SKM-1 treated with dmso at 0.1 percent for 144 hours (cell line): Measurements from ENCODE around the gene LAMTOR2.
"Not testable (repeated sequence)": the region's sequence is repeated elsewhere in the genome, so short reads cannot be mapped to it uniquely, and the experiment has no call there.

Experiments used
- DNase-seq: peaks from one replicate; lab custom pipeline; 2025; ENCODE audit not compliant: unreplicated experiment; lab: John Stamatoyannopoulos, UW

LAMTOR2 gene

DNA sequence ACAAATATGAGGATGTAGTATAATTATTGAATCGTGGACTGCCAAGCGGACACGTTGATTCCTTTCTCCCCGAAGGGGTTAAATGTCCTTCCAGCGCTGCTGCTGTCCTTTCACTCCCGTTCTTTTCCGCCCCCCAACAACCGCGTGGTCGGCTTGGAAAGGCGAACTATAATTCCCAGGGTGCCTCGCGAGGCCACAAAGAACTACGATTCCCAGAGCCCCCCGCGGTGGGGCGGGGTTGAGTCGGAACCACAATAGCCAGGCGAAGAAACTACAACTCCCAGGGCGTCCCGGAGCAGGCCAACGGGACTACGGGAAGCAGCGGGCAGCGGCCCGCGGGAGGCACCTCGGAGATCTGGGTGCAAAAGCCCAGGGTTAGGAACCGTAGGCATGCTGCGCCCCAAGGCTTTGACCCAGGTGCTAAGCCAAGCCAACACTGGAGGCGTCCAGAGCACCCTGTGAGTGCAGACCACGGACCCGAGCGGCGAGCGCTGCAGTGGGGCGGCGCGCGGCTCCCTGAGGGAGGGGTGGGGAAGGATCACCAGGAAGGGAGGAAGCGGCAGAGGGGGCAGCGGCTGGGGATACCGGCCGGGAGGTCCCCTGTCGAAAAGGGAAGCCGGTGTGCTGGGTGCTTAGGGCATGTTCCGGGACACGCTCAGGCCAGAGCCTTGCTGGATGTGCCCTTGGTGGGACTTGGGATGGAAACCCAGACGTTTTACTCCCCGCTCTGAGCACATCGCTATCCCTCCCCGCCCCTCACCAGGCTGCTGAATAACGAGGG lies at the start of gene LAMTOR2:
Gene LAMTOR2, plus strand, starts transcription at position 283 of the 781 bp plus-strand sequence. Its CDS starts 108 bp downstream, at position 391.
- peak; percentile 100 for DNase-seq

DNA sequence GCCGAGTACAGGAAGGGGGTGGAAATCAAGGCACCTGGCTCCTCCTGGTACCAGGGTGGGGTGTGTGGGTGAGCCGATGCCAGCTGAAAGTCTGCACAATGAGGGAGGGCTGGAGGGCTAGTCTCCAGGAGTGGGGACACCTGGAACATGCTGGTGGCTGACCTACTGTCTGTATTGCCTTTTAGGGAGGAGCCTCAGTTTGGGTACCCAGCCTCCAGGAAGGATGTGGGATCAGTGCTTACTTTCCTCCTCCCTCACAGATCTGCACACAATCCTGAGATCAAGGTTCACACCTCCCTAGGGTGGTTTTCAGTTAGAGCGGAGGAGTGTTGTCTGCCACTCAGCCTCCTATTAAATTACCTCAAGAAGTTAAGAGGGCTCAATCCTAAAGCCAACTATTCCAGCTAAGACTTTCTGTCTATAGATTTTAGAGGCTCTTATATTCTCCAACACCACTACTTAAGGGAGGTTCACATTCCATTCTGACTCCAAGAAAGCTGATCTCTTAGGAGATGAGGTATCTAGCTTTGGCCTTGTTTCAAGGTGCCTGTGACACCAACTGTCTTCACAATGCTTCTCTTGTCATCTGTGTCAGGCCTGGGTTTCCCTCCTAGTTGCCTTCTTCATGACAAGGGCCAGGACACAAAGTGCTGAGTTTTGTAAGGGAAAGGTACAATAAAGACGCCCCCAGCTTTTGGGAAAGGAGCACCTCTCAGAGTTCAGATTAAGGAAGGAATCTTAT lies 49.6 kb upstream of the LAMTOR2 start:
- DNase-seq: no peak

DNA sequence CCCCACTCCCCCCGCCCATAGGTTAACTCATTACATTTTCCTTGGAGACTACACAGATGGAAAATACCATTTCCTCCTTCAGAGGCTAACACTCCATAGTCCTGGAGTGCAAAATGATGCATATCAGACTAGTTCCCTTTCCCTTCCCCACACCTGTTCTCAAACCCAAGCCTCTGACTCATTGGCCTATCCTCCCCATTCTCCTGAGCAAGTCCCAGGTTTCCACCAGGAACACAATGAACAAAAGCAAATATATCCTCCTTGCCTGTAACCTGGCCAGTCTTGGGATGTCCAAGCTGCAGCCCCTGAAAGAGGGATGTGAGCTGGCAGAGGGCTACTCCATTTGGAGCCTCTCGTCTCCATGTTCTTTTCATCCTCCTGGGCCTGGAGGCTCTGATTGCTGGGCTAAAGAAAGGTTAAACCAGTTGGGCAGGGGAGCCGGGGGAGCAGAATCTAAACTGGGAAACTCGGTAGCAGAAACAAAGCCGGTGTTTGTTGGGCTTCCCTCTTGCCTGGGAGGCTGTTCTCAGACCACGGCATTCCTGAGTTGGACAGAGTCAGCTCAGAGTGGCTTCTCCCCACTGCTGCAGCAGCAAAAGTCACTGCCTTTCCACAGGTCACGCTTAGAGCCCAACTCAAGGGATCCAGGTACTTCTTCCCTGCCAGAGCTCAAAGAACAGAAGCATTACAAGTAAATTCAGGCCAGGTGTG lies 47.8 kb upstream of the LAMTOR2 start:
- no peak for DNase-seq

DNA sequence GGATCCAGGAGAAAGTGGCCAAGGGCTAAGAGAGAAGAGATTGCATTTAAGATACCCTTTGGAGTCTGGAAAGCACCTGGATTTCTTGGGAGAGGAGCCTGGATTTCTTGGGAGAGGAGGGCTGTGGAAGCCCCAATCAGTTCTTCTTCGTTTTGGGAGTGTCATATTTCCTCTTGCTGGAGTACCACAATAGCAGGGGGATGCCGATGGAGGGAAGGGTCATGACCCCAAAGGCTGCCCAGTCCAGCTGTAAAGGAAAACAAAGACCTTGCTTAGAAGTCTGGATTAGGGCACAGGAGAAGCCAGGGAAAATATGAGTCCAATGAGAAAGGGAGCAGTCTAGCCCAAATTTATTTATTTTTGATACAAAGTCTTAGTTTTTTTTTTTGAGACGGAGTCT lies 45.2 kb upstream of the LAMTOR2 start:
- DNase-seq: no peak

DNA sequence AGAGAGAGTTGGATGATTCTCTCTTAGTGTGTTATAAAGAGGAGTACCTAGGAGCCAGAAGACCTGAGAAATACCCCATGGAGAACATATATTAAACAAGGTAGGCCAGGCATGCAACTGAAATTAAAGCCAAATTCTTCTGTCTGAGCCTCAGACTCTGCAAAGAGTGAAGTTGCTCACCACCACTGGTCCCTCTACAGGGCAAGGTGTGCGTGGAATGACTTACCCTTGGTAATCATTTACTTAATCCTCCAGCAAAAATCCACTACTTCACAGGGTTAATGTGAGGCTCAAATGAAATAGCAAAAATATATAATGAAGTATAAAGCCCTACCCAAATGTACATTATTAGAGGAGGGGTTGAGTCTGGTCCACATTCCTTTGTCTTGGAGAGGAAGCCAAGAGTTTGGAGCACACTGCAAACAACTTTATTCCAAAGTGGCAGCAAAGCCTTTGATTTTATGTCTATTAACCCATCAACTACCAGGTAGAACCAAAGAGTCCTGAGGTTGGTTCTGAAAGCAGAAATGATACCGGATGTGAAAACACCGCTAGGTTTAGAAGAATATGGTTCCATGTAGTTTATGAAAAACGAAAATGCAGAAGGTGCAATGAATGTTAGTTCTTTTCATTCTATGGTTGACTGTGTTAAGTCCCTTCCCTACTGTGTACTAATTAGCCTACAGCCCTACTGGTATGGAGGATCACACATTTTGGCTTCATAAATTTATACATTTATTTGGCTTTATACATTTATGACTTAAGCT lies 42.3 kb upstream of the LAMTOR2 start:
- no peak for DNase-seq

DNA sequence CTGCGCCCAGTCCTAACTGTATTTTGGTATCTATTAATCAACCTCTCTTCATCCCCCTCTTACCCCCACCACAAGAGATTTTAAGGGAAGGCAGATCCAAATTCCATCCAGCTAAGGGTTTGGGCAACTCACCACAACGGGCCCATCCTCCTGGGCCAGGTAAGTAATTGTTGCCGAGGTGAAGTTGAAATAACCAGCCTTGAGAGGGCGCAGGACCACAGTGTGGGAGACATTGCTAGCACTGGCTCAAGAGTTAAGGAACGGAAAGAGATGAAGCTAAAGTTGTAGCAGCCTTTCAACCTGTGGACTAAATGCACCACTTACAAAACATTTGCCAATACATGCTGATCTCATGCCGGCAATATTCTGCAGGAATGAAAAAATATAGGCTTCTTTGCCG lies 39.8 kb upstream of the LAMTOR2 start:
- DNase-seq: no peak

DNA sequence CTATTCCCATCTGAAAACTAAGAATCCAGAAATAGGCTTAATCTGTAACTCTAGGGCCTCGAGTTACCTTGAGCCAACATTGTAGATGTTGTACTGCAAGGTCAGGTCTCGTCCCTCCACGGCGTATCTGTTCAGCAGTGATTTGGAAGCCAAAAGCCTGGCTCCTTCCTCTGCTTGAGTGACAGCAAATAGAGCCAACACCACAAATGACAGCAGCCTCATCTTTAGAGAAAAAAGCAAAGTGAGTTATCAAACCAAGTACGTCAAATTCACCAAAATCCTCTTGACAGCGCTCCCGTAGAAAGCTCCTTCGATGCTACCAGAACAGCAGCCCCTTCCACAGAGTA lies 34.7 kb upstream of the LAMTOR2 start:
- no peak for DNase-seq

DNA sequence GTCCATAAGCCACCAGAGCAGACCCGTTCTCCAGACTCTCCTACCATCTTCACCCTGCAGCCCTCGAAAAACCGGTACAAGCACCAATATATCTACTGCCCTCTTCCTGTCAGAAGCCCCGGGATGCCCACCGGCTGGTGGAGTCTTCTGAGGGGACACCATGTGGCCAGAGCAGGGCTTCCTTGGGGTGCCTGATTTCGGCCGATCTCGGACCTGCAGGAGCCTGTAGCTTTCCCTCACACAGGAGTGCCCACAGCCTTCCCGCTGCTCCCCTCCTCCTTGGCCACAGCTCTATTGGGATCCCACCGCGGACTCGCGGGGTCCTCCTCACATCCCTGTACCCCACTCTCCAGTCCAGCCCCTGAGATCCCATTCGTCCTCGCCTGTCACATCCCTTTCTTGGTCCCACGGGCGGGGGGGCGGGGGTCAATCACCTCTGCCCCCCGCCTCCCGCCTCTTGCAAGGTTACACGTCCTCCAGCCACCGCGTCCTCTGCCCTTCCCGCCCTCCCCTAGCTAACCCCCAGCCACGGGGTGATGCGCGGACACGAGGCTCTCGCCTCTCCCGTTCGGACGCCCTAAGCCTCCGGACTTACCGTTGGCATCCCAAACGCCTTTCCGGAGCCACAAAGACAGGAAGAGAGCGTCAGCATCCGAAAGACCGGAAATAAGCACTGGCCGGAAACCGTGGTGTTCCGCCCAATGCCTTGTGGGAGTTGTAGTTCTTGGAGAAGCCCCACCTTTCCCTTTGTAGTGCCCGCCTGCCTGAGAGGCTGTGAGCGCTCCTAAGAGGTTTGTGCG lies 34.1 kb upstream of the LAMTOR2 start, which contains the start of gene SSR2:
Gene SSR2, minus strand, starts transcription at position 659 of the 800 bp plus-strand sequence. CDS start 784 bp downstream, outside the sequence.
- DNase-seq: peak; percentile 98

DNA sequence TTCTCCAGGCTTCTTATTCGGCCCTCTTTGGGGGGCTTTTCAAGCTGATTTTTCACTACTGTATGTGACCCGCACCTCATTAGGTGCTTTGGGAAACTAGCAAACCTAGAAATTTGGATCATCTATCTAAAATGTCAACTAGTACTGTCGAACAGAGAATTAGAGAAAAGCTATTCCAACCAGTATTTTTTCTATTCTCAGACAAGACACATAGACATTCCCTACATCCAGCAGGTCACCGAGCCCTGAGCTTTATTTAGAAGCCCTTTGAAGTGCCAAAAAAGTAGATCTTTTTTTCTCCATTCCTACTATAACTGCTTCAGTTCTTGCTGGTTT lies 33.5 kb upstream of the LAMTOR2 start:
- DNase-seq: no peak

DNA sequence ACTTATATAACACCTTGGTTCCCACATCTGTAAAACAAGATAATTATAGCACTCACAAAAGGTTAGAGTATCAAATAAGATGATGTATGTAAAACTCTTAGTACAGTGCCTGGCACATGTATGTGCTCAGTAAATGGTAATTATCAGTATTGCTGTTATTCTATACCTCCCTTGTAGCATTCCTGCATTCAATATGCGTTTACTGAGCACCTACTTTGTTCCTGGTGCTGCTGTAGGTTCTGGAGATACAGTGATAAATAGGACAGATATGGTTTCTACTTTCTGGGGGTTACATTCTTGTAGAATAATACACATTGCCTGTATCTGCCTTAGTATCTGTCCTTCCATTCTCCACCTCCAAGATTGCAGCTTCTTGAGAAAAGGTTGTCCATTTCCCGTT lies 32.6 kb upstream of the LAMTOR2 start:
- no peak for DNase-seq

DNA sequence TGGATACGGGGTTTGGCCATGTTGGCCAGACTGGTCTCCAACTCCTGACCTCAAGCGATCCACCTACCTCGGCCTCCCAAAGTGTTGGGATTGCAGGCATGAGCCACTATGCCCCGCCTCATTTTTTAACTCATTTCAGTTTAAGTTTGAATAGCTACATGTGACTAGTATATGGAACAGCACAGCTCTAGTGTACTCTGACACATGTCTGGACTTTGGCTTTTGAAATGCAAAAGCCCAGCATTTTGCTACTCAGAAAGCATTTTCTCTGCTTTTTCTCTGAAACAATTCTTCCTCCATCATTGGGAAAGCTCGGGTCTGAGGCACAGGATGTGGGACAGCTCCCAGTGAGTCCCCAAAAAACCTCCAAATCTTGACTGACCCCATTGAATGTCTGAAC lies 29.8 kb upstream of the LAMTOR2 start:
- no peak for DNase-seq

DNA sequence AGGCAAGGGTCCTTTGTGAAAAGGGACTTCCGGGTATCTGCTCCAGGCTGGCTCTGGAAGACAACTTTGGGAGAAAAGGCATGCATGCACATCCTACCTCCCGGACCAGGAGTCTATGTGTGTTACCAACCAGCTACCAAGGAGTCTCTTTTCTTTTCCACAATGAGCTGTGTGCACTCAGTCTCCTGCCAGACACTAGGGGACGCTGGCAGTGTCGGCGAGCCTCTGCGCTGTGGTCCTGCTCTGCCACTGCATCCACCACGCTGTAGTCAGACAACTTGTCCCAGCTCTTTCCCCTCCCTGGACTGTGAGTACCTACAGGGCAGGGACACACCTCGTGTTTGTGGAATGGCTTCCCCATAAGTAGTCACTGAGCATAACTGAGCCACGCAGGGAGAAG lies 28.7 kb upstream of the LAMTOR2 start:
- peak; percentile 84 for DNase-seq

DNA sequence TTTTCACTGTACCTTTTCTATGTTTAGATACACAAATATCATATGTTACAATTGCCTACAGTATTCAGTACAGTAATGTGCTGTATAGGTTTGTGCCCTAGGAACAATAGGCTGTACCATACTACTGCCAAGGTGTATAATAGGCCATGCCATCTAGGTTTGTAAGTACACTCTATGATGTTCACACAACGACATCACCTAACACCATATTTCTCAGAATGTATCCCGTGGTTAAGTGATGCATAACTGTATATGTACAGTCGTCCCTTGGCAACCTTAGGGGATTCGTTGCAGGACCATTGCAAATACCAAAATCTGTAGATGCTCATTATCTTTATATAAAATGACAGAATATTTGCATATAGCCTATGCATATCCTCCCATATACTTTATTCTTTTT lies 28.0 kb upstream of the LAMTOR2 start:
- DNase-seq: no peak

DNA sequence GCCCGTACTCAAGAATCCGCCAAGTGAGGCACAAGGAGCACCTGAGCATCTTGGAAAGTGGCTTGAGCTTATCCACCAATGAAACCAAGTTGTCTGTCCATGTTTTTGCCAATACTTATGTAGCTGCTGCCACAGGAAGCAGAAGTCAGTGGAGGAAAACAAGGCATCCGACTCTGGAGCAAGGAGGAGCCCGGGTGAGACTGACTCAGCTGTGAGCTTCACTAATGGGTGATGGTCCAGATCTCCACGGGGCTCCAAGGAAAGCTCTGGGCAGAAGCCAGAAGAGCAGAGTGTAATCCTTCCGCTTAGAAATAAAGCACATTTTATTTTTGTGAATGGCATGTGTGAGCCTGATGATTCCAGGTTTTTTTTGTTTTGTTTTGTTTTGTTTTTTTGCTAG lies 21.6 kb upstream of the LAMTOR2 start:
- DNase-seq: no peak

DNA sequence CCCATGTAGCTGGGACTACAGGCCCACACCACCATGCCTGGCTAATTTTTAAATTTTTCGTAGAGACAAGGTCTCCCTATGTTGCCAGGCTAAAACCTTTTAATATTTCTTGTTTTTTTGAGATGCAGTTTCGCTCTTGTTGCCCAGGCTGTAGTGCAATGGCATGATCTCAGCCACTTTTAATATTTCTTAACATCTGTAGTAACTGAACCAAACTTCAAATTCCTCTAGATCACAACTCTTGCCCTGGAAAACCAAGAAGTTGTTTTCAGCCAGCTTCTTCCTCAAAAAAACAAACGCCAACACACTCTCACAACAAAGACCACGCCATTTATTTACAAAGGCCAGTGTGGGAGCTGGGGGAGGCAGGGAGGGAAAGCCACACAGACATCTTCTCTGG lies 19.6 kb upstream of the LAMTOR2 start:
- DNase-seq: not testable (repeated sequence)

DNA sequence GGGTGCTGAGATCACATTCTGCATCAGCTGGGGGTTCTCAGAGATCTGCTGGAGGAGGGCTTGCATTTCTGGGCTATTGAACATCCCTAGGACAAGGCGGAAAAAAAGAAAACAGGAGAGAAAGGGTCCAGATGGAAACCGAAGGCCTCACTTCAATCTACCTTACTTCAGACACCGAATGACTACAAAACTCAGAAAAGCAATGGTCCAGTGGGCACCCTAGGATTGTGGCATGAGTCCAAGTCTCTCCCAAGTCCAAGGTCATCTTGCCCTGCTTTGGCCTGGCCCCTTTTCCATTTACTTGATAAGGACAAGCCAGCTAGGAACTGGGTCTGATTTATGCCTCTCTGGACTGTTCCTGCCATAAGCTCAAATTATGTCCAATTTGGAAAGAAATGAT lies 11.8 kb upstream of the LAMTOR2 start:
- DNase-seq: no peak

DNA sequence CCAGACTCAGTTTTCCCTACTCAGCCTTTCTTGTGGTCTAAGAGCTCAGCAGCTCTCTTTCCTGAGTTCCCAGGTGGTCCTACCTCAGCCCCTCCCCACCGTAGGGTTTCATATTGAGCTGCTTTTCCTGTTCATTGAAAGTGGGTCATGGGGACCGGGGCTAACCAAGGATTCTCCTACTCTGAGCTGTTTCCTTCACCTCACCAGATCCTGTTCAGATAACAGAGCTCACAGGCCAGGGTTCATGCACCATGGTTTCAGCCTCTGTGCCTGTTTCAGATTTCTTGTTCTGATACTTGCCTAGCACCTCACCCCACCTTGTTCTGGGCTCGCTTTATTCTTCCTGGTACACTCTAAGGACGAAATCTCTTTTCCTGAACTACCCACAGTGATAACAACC lies 9.5 kb upstream of the LAMTOR2 start:
- DNase-seq: no peak

DNA sequence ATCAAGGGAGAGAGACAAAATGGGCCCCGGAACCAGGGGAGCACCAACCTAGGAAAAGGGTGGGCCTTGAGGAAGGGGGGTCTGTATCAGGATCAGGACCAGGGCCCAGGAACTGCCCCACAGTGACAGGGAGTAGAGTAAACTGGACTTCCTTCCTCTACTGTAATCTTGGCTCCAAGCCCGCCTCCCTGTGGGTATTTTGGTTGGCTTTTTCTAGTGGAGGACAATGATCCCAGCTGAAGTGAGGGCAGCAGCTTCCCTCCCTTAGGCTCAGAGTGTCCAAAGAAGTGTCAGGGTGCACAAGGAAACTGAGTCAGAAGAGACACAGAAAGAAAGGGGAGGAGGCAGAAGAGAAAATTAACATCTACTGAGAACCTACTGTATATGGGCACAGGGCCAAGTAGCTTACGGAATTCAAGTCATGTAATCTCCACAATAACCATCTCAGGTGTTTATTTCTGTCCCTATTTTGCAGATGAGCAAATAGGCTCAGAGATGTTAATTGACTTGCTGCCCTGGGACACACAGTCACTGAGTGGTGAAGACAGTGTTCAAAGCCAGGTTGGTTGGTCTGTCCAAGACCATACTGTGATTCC lies 5.8 kb upstream of the LAMTOR2 start:
- no peak for DNase-seq

DNA sequence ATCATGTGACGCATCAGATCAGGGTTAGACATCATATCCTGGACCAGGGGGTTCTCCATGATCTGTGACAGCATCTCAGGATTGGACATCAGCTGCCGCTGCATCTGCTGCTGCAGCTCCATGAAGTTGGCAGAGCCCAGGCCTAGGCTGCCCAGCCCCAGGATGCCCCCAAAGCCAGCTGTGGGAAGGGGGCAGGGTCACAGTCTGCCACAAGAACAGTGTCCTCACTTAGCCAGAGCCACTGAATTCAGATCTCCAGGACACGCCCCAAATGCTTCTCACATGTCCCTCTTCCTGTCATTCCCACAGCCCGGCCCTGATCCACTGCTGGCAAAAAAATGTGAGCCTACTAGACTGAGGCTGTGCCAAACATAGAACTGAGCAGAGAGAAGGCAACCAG lies 4.2 kb upstream of the LAMTOR2 start:
- no peak for DNase-seq
